Neural cell (in vitro differentiated cells): ENCODE results near the gene LNX2. TPM values are rescaled to one million over a fixed set of nuclear protein-coding genes. Genes with fewer than 3 reads are reported as not detected.

Experiments used
- H2AFZ ChIP-seq: fragments of 200-600, 300-800 bp; sonication (generic), shearing (Covaris generic); 2 replicates; pipeline ENCODE4 v1.6.0; 2014; ENCODE audit warnings: low read depth, mild to moderate bottlenecking, antibody characterized with exemption, low read length, moderate library complexity
- H3F3A ChIP-seq: fragments of 200-600 bp; shearing (Covaris generic); 2 replicates; pipeline ENCODE4 v1.6.1; 2016; ENCODE audit warnings: mild to moderate bottlenecking, moderate library complexity, mixed read lengths, antibody characterized with exemption, low read length; ENCODE audit not compliant: insufficient read depth, poor library complexity, severe bottlenecking
- H3K27ac ChIP-seq: fragments of 200-600, 300-800 bp; sonication (generic), shearing (Covaris generic); 2 replicates; pipeline ENCODE4 v1.5.1; 2014; ENCODE audit warnings: mild to moderate bottlenecking, low read length, moderate library complexity
- H3K27me3 ChIP-seq: fragments of 300-800, 200-600 bp; sonication (generic), shearing (Covaris generic); 2 replicates; pipeline ENCODE4 v1.6.0; 2014; ENCODE audit warnings: mild to moderate bottlenecking, low read depth, low read length, moderate library complexity; ENCODE audit not compliant: insufficient read depth
- H3K36me3 ChIP-seq: fragments of 300-800, 200-600 bp; sonication (generic), shearing (Covaris generic); 2 replicates; pipeline ENCODE4 v1.5.1; 2014; ENCODE audit warnings: mild to moderate bottlenecking, antibody characterized with exemption, low read length, moderate library complexity; ENCODE audit not compliant: insufficient read depth
- H3K4me2 ChIP-seq: fragments of 300-800, 200-600 bp; sonication (generic), shearing (Covaris generic); 2 replicates; pipeline ENCODE4 v1.6.0; 2014; ENCODE audit warnings: mild to moderate bottlenecking, low read length
- H3K4me3 ChIP-seq: fragments of 300-800, 200-600 bp; sonication (generic), shearing (Covaris generic); 2 replicates; pipeline ENCODE4 v1.5.1; 2014; ENCODE audit warnings: mild to moderate bottlenecking, low read length, moderate library complexity
- H3K79me2 ChIP-seq: fragments of 200-600 bp; shearing (Covaris generic); replicated peaks from 2 replicates; pipeline ENCODE4 v1.6.0; 2014; ENCODE audit warnings: mild to moderate bottlenecking, low read length, moderate library complexity; ENCODE audit not compliant: insufficient read depth
- H3K9ac ChIP-seq: fragments of 300-800, 200-600 bp; sonication (generic), shearing (Covaris generic); 2 replicates; pipeline ENCODE4 v1.6.1; 2016; ENCODE audit warnings: mild to moderate bottlenecking, low read length, mixed read lengths
- H3K9me2 ChIP-seq: fragments of 200-600 bp; shearing (Covaris generic); 2 replicates; pipeline ENCODE4 v1.6.1; 2016; ENCODE audit warnings: mild to moderate bottlenecking, low read length, mixed read lengths; ENCODE audit not compliant: insufficient read depth
- H3K9me3 ChIP-seq: fragments of 200-600, 300-800 bp; sonication (generic), shearing (Covaris generic); 2 replicates; pipeline ENCODE4 v1.6.1; 2016; ENCODE audit warnings: mild to moderate bottlenecking, mixed run types, low read length, moderate library complexity, mixed read lengths
- H4K20me1 ChIP-seq: fragments of 200-600 bp; shearing (Covaris generic); 2 replicates; pipeline ENCODE4 v1.6.1; 2016; ENCODE audit warnings: mild to moderate bottlenecking, mixed run types; ENCODE audit not compliant: insufficient read depth
- EP300 ChIP-seq: fragments of 450-650 bp; conservative IDR thresholded peaks from 2 replicates; pipeline ENCODE4 v1.6.1; 2014; ENCODE audit warnings: antibody characterized with exemption, mild to moderate bottlenecking, moderate library complexity; ENCODE audit not compliant: poor library complexity, severe bottlenecking
- EZH2 ChIP-seq: fragments of 200-600, 300-800 bp; shearing (Covaris generic), sonication (generic); IDR thresholded peaks from 2 replicates; pipeline ENCODE4 v1.6.1; 2014; ENCODE audit warnings: antibody characterized with exemption, low read length, borderline replicate concordance, mild to moderate bottlenecking; ENCODE audit not compliant: insufficient read depth, poor library complexity, severe bottlenecking
- MXI1 ChIP-seq: fragments of 450-650 bp; conservative IDR thresholded peaks from 2 replicates; pipeline ENCODE4 v1.6.1; 2014; ENCODE audit warnings: antibody characterized with exemption, mild to moderate bottlenecking; ENCODE audit not compliant: poor library complexity, severe bottlenecking
- POLR2AphosphoS5 ChIP-seq: IDR thresholded peaks from 2 replicates; pipeline ENCODE4 v1.6.1; 2012
- RAD21 ChIP-seq: fragments of 450-650 bp; conservative IDR thresholded peaks from 2 replicates; pipeline ENCODE4 v1.6.1; 2014; ENCODE audit warnings: antibody characterized with exemption, mild to moderate bottlenecking, moderate library complexity
- SMC3 ChIP-seq: fragments of 450-650 bp; conservative IDR thresholded peaks from 2 replicates; pipeline ENCODE4 v1.6.1; 2014; ENCODE audit warnings: antibody characterized with exemption, mild to moderate bottlenecking, moderate library complexity; ENCODE audit not compliant: poor library complexity
- TAF1 ChIP-seq: IDR thresholded peaks from 2 replicates; pipeline ENCODE4 v1.6.1; 2012; ENCODE audit warnings: low read depth
- polyA plus RNA-seq: library from polyadenylated mRNA; depleted of rRNA; stranded (reverse); fragments of >200 nt; gene quantifications from 2 replicates; pipeline ENCODE4 v1.2.3, GENCODE V29; 2014
- TF ChIP-seq, protein P1 (sequence below): fragments of 450-650 bp; IDR thresholded peaks from 2 replicates; pipeline ENCODE4 v1.5.1; 2014; ENCODE audit warnings: antibody characterized with exemption, mild to moderate bottlenecking, moderate library complexity; ENCODE audit not compliant: poor library complexity, severe bottlenecking
- TF ChIP-seq, protein P2 (sequence below): IDR thresholded peaks from 2 replicates; pipeline ENCODE4 v1.6.1; 2012; ENCODE audit warnings: borderline replicate concordance

Gene LNX2
- polyA plus RNA-seq, 1 donor from 2014 or later: 4.2 TPM

- no peak overlapping the region for H3K9ac ChIP-seq
- no peak overlapping the region for H2AFZ ChIP-seq
- H3K9me2 ChIP-seq: no peaks in the 10 kb centered on the region
- H4K20me1 ChIP-seq: no peaks in the 10 kb centered on the region
- no peaks in the 10 kb centered on the region for H3K79me2 ChIP-seq
- TF ChIP-seq, protein P1, sequence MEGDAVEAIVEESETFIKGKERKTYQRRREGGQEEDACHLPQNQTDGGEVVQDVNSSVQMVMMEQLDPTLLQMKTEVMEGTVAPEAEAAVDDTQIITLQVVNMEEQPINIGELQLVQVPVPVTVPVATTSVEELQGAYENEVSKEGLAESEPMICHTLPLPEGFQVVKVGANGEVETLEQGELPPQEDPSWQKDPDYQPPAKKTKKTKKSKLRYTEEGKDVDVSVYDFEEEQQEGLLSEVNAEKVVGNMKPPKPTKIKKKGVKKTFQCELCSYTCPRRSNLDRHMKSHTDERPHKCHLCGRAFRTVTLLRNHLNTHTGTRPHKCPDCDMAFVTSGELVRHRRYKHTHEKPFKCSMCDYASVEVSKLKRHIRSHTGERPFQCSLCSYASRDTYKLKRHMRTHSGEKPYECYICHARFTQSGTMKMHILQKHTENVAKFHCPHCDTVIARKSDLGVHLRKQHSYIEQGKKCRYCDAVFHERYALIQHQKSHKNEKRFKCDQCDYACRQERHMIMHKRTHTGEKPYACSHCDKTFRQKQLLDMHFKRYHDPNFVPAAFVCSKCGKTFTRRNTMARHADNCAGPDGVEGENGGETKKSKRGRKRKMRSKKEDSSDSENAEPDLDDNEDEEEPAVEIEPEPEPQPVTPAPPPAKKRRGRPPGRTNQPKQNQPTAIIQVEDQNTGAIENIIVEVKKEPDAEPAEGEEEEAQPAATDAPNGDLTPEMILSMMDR: no peak
- TF ChIP-seq EZH2 (no peak), RAD21 (no peak), SMC3 (no peak), POLR2AphosphoS5 (no peak), MXI1 (no peak), TAF1 (no peak), EP300 (no peak)
- TF ChIP-seq, protein P2, sequence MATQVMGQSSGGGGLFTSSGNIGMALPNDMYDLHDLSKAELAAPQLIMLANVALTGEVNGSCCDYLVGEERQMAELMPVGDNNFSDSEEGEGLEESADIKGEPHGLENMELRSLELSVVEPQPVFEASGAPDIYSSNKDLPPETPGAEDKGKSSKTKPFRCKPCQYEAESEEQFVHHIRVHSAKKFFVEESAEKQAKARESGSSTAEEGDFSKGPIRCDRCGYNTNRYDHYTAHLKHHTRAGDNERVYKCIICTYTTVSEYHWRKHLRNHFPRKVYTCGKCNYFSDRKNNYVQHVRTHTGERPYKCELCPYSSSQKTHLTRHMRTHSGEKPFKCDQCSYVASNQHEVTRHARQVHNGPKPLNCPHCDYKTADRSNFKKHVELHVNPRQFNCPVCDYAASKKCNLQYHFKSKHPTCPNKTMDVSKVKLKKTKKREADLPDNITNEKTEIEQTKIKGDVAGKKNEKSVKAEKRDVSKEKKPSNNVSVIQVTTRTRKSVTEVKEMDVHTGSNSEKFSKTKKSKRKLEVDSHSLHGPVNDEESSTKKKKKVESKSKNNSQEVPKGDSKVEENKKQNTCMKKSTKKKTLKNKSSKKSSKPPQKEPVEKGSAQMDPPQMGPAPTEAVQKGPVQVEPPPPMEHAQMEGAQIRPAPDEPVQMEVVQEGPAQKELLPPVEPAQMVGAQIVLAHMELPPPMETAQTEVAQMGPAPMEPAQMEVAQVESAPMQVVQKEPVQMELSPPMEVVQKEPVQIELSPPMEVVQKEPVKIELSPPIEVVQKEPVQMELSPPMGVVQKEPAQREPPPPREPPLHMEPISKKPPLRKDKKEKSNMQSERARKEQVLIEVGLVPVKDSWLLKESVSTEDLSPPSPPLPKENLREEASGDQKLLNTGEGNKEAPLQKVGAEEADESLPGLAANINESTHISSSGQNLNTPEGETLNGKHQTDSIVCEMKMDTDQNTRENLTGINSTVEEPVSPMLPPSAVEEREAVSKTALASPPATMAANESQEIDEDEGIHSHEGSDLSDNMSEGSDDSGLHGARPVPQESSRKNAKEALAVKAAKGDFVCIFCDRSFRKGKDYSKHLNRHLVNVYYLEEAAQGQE: no peak
- no peak overlapping the region for H3K4me2 ChIP-seq
- no peaks in the 10 kb centered on the region for H3K36me3 ChIP-seq
- no peaks in the 10 kb centered on the region for H3K27me3 ChIP-seq
- no peaks in the 10 kb centered on the region for H3F3A ChIP-seq
- no peak overlapping the region for H3K4me3 ChIP-seq
- no peaks in the 10 kb centered on the region for H3K9me3 ChIP-seq
- no peak overlapping the region for H3K27ac ChIP-seq
Observed at GRCh38 chr13:27500806-27501534, 119.4 kb downstream of the LNX2 start.

DNA sequence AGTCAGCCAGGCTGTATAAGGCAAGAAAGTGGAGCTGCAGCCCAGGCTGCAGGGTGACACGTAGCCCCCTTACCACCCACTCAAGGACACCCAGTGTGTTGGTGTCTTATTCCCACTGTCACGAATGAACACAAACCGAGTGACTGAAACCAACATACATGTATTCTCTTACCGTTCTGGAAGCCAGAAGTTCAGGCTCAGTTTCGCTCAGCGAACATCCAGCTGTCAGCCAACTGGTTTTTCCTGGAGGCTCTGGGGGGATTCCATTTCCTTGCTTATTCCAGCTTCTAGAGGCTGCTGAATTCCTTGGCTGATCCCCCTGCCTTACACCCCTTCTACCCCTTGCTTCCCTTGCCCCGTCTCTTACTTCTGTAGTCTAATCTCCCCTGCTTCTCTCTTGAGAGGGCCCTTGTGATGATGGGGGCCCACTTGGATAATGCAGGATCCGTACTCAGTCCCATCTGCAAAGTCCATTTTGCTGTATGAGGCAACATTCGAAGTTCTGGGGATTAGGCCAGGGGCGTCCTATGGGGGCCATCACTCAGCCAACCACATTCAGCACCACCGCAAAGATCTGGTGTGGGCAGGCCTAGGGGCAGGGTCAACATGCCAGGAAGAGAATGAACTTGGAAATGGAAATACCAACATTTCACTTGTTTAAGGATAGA, 122.6 kb downstream of the LNX2 start:
- H4K20me1 ChIP-seq: no peaks in the 10 kb centered on the region
- H3K79me2 ChIP-seq: no peaks in the 10 kb centered on the region
- no peak overlapping the region for H3K4me2 ChIP-seq
- H3F3A ChIP-seq: no peaks in the 10 kb centered on the region
- TF ChIP-seq, protein P2: no peak
- TF ChIP-seq EZH2 (no peak), SMC3 (no peak), RAD21 (no peak), POLR2AphosphoS5 (no peak), TAF1 (no peak), MXI1 (no peak), EP300 (no peak)
- TF ChIP-seq, protein P1: no peak
- no peak overlapping the region for H3K9ac ChIP-seq
- no peaks in the 10 kb centered on the region for H3K9me2 ChIP-seq
- no peaks in the 10 kb centered on the region for H3K9me3 ChIP-seq
- no peaks in the 10 kb centered on the region for H3K27me3 ChIP-seq
- H3K36me3 ChIP-seq: no peaks in the 10 kb centered on the region
- H3K27ac ChIP-seq: no peak overlapping the region
- H3K4me3 ChIP-seq: no peak overlapping the region
- H2AFZ ChIP-seq: no peak overlapping the region
